ENCODE results near the gene CCNYL1.
"Not testable (repeated sequence)": the region's sequence is repeated elsewhere in the genome, so short reads cannot be mapped to it uniquely, and the experiment has no call there.

The CCNYL1 gene

DNA sequence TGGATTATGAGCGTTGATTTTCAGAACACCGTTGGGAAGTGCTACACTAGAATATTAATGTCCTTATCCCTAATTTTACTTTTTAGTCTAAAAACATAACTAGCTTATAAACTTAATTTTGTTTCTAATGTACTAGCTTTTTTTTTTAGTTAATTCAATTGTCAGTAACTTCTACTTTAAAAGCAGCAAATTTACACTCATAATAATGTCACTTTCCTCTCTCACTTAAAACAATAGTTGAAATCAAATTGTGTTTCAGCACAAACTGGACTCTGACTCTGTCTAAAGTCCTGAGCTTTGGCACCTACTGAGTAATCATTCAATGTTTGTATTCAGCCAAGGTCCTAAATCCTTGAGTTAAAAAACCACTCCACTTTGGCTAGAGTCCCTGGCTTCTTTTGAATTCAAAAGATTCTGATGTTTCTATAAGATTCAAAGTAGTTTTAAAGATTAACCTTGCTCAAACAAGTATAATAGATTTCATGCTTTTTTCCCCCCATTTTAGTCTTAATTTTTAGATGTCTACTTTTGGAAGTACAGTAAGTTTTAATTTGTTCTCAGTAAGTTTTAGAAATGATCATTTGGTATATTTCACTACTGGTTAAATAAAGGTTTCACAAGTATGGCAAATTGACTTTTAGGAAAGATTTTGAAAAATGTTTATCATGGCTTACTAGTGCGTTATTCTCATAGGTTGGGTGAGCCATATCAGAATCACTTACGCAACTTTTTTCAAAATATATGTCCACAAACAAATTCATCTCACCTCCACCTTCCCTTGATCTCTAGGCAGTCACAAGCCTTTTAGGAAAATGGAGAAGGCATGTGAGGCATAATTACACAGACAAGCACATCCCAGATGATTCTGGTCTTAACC, 23.4 kb downstream of the CCNYL1 start:
- DNase-seq (ENCODE audit: low read depth in 3 of 3), result no peak

DNA sequence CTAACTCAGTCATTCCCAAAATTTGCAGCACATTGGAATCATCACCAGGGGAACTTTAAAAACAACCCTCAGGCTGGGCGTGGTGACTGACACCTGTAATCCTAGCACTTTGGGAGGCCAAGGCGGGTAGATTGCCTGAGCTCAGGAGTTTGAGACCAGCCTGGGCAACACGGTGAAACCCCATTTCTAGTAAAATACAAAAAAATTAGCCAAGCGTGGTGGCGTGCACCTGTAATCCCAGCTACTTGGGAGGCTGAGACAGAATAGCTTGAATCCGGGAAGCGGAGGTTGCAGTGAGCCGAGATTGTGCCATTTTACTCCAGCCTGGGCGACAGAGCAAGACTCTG, 24.0 kb downstream of the CCNYL1 start:
- not testable (repeated sequence) for DNase-seq (ENCODE audit: low read depth in 3 of 3)

DNA sequence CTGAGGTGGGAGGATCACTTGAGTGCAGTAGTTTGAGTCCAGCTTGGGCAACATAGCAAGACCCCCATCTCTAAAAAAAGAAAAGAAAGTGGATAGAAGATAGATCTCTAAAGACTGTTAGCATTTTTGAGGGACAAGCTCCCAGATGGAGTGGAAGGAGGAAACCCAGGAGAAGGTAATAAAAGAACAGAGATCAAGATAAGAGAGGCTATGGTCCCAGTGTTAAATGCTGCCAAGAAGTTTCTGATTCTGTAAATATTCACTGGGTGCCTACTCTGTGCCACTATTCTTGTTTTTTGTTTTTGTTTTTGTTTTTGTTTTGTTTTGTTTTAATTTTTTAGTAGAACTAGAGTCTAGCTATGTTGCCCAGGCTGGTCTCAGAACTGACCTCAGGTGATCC, 32.1 kb downstream of the CCNYL1 start:
- no peak for DNase-seq (ENCODE audit: low read depth in 3 of 3)

DNA sequence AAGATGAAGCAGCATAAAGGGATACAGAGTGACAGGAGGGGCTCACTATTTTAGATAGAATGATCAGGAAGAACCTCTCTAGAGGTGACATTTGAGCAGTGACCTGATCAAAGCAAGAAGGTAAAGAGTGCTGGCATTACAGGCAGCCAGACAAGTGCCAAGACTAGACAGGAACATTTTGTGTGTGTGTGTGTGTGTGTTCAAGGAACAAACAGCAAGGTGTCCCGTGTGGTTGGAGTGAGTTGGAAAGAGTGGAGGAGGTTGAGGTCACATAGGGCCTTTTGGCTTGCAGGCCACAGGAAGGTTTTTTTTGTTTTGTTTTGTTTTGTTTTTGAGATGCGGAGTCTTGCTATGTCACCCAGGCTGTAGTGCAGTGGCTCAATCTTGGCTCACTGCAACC, 32.6 kb downstream of the CCNYL1 start:
- DNase-seq (ENCODE audit: low read depth in 3 of 3), result no peak

DNA sequence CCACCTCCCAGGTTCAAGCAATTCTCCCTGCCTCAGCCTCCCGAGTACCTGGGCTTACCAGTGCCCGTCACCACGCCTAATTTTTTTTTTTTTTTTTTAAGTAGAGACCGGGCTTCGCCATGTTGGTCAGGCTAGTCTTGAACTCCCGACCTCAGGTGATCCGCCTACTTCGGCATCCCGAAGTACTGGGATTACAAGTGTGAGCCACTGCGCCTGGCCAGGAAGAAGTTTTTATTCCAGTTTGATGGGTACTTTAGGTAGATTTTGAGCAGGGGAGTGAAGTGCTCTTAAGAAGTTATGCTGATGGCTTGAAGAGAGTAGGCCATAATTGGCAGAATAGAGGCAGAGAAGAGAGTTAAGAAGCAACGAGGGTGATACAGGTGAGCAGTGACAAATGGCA, 33.0 kb downstream of the CCNYL1 start:
- DNase-seq (ENCODE audit: low read depth in 3 of 3), result no peak

DNA sequence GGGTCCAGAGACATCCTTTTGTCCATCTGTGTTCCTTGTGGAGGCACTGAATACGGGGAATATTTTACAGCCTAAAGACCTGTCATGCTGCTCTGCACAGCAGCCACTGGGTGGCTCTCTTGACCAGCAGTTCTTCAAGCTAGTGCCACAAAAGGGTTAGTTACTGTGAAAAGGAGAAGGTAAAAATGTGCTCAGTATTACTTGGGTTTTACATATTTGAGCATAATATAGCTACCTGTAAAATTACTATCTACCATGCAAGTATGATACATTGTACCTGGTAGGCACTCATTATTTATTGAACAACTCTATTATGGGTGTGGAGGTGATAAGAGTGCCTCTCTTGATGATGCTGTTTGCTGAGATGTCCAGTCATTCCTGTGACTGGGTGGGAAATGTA, 34.7 kb downstream of the CCNYL1 start:
- peak in 1 of 3 experiments; percentile 30 for DNase-seq (ENCODE audit: low read depth in 3 of 3)

DNA sequence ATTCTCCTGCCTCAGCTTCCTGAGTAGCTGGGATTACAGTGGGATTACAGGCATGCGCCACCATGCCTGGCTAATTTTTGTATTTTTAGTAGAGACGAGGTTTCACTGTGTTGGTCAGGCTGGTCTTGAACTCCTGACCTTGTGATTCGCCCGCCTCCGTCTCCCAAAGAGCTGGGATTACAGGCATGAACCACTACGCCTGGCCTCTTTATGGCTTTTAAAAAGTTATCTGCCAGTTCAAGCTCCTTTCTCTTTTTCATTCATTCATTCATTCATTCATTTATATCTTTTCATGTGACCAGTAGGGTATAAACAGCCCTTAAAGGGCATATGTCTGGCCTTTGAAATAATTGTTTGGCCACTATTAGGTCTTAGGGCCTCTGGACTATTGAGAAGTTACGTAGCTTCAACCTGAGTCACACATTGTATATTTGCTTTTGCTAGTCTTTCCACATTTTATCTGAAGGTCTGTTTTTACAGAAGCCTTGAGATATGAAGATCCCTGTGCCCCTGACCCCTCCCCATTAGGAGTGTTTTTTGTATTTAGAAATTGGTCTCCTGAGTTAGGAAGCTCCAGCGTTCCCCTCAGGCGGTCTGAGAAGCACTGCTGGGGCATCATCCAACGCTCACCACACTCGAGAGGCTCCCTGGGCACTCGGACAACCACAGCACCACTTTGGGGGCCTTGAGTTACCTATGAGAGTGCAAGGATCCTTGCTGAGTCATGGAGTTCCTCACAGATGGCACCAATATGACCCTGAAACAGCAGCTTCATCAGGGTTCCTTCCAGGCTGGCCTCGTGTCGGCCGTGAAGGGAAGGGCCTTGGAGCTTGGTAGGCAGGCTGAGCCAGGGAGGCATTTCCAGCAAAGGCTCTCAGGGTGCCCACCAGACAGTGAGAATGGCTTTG, 36.5 kb downstream of the CCNYL1 start:
- DNase-seq (ENCODE audit: low read depth in 3 of 3), result no peak

DNA sequence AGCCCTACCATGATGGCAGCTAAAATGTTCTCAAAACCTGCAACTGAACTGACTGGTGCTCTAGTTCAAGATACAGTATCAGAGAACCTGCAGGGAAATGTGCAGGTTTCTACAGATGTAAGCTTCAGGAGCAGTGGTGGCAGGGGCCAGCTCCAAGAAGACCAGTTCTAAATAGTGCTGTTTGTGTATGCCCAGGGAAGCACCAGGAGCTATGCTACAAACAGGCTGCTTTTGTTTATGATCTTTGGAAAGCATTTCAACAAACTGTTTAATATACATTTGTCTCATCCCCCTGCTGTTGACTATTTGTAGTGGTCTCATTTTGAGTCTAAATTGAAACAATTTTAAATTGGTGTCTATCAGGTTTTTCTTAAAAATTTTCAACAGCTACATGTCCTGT, 37.6 kb downstream of the CCNYL1 start:
- no peak for DNase-seq (ENCODE audit: low read depth in 3 of 3)

DNA sequence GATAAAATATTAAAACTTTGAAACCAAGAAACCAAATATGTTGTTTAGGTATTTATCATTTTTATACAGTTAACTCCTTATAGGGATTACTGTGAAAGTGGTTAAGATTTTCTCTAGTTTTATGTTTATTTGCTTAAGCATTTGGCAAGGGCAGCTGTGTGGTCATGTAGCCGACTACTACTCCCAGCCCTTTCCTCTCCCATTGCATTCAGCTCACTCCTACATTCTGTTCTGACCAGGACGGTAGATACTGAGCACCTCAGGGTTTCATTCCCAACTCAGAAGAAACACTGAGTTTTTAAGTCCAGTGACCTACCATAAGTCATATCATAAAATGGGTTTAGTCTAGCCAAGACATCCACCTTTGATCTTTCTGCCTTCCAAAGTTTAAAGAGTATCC, 38.4 kb downstream of the CCNYL1 start:
- DNase-seq (ENCODE audit: low read depth in 3 of 3), result no peak

DNA sequence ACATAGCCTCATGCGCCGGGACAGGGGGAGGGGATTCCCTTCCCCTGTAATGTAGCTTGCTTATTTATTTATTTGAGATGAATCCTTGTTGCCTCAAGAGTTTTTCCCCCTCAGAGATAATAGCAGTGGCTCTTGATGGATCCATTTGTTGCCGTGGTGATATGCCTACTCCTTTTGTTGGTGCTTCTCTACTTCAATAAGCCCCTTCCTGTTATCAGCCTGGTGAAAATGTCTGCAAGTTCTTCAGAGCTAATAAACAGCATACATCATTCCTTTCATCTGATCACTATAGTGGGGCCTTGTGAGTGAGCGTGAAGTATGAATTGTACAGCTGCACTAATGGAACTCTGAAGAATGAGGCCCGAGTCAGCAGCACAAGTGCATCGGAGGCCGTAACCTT, 38.9 kb downstream of the CCNYL1 start:
- DNase-seq (ENCODE audit: low read depth in 3 of 3), result no peak

DNA sequence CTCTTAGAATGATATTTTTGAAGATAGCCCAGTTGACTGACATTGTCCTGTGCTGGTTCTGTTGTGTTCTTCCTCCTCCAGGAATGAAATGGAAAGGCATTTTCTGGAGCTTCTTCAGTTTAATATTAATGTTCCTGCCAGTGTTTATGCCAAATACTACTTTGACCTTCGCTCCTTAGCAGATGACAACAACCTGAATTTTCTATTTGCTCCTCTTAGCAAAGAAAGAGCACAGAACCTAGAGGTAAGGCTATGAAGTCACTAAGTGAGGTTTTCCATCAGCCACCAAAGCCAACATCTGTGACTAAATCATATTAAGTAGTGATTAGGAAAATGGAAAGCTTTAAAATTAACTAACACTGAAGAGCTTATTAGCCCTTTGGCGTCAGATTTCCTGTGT, 39.4 kb downstream of the CCNYL1 start:
- DNase-seq (ENCODE audit: low read depth in 3 of 3), result no peak

DNA sequence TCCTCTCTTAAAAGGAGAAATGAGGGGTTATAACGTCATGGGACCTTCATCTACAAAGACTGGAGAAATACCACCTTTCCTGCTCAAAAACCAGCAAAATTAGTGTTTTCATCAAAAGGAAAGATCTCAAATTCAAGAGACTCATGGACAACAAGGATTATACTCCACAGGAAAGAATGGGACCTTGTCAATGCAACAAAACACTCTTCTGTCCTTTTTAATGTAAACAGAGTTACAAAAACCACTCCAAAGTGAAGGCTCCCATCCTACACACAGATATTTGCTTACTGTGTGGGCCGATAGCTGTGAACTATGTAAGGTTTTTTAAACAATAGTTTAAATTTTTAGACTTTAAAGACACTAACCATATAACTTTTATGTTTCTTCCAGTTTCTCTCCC, 42.2 kb downstream of the CCNYL1 start:
- DNase-seq (ENCODE audit: low read depth in 3 of 3), result not testable (repeated sequence)

DNA sequence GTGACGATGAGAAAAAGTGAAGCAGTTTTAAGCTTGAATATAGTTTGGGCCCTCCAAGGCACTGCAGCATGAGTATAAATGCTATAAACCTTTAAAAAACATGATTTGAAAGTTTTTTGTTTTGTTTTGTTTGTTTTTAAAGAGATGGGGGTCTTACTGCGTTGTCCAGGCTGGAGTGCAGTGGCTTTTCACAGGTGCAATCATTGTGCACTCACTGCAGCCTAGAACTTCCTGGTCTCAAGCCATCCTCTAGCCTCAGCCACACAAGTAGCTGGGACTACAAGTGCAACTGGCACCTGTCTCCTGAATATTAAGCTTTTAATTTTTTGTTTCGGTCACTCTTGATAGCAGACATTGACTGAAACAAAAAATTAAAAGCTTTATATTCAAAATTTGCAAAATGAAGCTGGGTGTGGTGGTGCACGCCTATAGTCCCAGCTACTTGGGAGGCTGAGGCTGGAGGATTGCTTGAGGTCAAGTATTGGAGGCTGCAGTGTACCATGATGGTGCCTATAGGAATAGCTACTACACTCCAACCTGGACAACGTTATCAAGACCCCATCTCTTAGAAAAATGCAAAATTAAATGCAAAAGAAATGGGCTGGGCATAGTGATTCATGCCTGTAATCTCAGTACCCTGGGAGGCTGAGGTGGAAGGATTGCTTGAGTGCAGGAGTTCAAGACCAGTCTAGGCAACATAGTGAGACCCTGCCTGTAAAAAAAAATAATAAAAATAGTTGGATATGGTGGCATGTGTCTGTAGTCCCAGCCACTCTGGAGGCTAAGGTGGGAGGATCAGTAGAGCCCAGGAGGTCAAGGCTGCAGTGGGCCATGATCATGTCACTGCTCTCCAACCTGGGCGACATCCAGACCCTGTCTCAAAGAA, 43.3 kb downstream of the CCNYL1 start:
- no peak for DNase-seq (ENCODE audit: low read depth in 3 of 3)

DNA sequence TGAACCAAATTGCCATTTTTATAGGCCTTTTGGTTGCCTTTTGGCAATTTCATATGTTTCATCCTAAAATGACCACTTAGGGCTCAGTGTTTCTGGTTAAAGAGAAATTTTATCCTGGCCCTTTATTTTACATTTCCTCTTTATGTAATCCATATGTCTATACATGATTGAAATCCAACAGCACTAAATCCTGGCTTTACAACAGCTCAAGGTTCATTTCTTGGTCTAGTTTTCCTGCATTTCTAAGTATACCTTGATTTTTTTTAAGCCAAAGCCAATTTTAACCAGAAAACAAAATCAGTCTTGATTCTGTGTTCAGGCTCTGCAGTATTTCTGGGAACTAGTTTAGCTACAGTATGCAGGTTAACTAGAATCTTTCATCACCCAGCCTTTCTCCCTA, 46.6 kb downstream of the CCNYL1 start:
- no peak for DNase-seq (ENCODE audit: low read depth in 3 of 3)

DNA sequence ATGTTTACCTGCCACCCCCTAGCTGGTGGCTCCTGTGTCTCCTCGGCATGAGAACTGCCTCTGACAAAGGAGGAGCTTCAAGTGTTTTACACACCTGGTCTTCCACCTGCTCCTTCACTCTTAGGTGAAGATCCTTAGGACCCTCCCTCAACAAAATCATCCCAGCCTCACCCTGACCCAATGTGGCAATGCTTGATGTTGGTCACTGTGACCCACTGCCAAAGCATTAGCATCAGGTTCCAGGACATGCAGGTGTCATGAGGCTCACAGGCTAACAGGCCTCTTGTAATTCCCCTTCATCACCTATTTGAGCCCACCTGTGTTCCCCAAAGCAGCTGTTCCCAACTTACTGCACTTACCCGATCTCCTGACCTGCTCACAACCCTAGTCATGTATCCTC, 48.5 kb downstream of the CCNYL1 start:
- DNase-seq (ENCODE audit: low read depth in 3 of 3), result no peak

DNA sequence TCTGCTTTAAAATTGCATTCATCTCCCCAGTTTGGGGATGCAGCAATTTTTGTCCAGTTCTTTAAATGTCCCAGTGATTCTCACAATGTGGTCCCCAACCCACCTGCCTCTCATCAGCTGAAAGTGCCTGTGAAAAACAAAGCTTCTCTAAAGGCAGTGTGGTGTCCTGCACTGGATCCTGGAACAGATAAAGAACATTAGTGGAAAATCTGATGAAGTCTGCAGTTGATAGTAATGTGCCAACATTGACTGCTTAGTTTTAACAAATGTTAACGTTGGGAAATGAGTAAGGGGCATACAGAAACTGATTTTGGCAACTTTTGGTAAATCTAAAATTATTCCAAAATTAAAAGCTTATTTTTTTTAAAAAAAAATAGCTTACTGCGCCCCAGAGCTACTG, 49.0 kb downstream of the CCNYL1 start:
- DNase-seq (ENCODE audit: low read depth in 3 of 3), result no peak

DNA sequence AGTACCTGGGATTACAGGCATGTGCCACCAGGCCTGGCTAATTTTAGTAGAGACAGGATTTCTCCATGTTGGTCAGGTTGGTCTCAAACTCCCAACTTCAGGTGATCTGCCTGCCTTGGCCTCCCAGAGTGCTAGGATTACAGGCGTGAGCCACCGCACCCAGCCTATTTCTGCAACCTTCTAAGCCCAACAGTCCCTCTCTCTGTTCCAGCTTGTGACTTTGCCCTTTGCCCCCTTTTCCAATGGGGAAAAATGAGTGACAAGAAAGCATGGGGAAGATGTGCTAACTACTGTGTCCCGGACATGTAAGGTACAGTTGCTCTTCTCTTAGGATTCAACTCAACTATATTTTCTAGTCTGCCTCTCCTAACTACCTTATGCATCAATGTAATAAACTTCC, 50.0 kb downstream of the CCNYL1 start:
- not testable (repeated sequence) for DNase-seq (ENCODE audit: low read depth in 3 of 3)

DNA sequence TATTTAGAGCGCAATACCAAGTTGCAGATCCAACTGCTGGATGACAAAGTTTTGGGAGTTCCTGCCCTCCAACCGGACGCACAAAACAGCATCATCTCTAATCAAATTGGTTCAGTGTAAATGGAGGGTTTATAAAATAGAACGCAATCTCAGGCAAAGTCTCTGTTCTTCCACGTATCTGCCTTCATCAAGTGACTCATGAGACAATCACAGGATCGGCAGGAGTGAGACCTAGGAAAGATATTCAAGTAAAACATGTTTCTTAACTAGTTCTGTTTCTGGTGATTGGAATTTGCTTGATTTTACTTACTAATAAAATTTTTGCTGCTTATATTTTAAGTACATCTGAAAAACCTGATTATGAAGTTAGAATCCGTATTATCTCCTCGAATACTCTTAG, 50.7 kb downstream of the CCNYL1 start:
- DNase-seq (ENCODE audit: low read depth in 3 of 3), result no peak

DNA sequence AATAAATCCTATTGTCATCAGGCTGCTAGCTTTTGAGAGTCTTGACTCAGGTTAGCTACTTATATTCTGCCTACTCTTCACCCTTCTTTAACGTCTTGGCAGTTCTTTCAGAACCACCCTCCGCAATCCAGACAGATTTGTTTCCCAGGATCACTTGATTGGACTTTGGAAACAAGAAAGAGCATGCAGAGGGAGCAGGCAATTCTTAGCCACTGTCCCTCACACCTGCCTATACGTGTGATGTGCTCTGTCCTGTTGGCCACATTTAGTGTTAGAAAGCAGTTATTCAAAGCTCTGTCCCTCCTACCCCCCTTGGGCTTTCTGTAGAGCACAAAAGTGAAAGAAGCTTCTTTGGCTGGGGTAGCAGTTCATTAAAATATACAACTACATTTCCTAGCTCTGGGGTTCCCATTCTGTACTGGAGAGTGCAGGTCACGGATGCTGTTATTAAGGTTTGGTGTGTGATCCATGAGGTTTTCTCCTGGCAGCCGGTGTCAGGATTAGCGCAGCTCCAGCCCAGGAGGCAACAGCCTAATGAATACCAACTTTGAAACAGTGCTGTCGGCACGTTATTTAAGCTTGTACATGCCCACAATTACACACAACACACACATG, 52.0 kb downstream of the CCNYL1 start:
- DNase-seq (ENCODE audit: low read depth in 3 of 3), result no peak

DNA sequence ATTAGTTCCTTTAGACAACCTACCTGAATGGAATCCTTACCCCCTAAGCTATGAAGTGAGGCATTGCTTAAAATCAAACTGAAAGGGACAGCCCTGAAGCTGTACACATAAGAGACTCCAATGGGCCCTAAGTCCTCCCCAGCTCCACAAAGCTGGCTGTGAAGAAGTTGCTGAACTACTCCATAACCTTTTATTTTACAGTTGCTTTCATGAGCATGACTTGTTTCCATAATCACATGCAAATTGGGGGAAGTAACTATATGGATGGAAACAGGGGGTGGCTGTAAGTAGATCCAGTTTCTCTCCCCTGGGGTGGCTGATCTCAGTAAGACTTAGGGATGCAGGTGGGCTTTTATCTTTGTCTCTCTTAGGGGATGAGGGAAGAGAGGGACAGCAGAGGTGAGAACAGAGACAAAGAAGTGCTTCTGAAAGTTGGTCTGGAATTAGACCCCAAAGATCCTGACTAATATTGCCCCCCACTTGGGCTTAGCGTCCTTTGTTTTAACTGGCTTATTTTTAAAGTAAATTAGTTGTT, 52.7 kb downstream of the CCNYL1 start:
- DNase-seq (ENCODE audit: low read depth in 3 of 3), result no peak

DNA sequence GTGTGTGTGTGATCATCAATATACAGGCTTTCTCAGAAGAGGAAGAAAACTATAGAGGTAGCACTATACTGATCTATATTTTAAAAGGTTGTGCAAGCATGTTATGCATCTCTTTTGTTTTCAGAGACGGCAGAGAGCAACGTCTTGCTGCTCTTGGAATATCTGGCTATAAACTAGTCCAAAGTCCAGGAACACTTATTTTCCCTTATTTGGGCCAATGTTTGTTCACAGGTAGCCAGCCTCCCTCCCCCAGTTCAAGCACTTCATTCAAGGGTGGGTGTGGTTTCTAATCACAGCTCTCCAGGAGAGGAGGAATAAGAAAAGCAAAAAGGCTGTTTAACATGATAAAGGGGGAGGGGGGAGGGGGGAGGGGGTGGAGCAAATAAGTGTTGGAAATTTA, 54.1 kb downstream of the CCNYL1 start:
- no peak for DNase-seq (ENCODE audit: low read depth in 3 of 3)
